Skin of body (tissue), 2 donors: ENCODE data around the gene VDR. TPM values are rescaled to one million over a fixed set of nuclear protein-coding genes. Genes with fewer than 3 reads are reported as not detected.

Source experiments
- DNase-seq: peaks from one replicate; lab custom pipeline; 2025; lab: John Stamatoyannopoulos, UW
- total RNA-seq: library from RNA; depleted of rRNA; stranded (reverse); fragments of >200 nt; gene quantifications from one replicate; pipeline ENCODE4 v1.2.3, GENCODE V29; 2014

Gene VDR
- total RNA-seq, 1 donor from 2014 or later, result 12.2 TPM

DNA sequence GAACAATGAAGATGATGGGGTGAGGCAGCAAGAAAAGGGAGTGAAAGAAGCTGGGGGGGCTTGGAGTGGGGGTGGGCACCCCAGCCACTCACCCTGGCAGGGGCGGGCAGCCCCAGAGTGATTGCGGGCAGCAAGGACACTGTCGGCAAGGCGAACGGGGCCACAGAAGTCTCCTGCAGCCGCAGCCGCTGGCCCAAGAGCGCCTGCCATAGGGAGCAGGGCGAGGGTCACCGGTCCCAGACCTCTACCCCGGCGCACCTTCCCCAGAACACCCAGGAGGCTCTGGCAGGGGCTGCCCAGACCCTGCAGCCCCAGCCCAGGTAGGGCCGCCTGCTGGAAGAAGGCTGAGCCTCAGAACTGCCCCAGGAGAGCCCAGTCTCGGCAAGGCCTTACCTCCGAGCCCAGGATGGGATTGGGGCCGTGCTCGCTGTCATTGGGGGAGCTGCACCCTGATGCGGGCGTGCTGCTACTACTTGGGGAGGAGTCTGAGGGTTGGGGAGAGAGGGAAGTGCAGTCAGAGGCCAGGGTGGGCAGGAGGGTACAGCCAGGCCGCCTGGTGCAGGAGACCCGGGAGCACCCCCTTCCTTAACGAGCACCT, 108.9 kb downstream of the VDR start:
- no peak for DNase-seq

GRCh38 chr12:47795121-47795813, 109.5 kb downstream of the VDR start:
- no peak for DNase-seq

DNA sequence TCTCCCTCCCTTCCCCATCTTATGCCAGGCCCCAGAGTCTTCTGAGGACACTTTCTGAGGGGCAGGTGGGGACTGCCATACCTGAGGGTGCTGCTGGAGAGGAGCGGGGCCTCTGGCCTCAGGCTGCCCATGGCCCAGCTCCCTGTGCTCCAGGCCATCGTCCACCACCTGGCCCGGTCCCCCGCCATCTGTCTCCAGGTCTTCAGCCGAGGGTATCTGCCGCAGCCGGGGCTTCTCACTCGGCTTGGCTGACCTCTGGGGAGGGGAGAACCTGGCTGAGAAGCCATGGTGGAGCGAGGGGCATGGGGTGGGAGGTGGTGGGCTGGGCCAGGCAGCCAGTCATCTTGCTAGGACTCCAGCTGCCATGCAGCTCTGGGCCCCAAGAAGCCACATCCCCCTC, 110.1 kb downstream of the VDR start:
- DNase-seq, result no peak

DNA sequence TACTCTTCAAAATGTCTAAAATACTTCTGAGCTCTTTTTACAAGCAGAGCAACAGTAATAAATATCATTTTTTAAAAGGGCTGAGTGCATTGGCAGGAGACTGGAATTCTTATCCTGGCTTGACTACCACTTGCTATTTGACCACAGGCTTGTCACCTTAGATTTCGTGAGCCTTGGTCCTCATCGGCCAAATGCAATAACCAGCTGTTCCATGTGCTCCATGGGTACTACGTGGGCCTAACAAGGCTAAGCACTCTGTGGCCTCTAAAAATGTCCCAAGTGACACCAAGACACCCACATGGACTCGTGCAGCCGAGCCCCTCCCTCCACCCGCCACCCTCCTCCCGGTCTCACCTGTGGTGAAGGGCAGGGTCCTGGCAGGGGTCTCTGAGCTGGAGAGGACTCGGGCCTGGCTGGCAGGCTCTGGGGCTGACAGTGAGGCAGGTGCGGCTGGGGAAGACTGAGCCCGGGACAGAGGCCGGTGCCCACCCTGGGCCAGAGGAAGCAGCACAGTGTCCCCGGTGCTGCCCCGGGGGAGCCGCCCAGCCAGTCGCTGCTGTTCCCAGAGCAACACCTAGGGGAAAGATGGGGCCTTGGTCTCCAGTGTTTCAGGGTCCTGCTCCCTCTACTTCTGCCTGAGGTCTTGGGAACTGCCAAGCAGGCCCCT, 111.6 kb downstream of the VDR start:
- no peak for DNase-seq

DNA sequence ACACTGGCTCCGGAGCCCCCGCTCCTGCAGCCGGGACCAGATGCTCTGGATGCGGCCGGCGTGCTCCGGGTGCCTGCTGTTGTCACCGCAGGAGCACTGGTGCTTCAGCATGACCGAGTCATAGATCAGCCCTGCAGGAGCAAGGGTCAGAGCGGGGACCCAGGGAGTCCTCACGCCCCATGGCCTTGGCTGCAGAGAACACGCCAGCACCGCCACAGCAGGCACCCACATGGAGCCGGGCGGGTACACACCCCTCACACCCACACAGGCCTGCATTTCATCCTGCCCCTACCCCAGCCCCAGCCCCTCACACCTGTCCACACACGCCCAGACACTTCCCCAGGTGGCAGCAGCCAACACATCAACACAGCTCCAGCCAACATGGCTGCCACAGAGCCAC, 112.9 kb downstream of the VDR start:
- no peak for DNase-seq

Other genes with a start within 250 kb of the VDR start
- 16.2 TPM for gene RPAP3, start 199.0 kb downstream of the VDR start, total RNA-seq
- gene ENDOU, start 179.5 kb downstream of the VDR start, total RNA-seq, result 20.8 TPM
- 10.8 TPM for gene RAPGEF3, start 146.1 kb downstream of the VDR start, total RNA-seq
- gene SLC48A1, start 131.8 kb downstream of the VDR start, total RNA-seq, result 6.7 TPM
- 27.1 TPM for gene HDAC7, start 85.1 kb downstream of the VDR start, total RNA-seq
- 45.2 TPM for gene TMEM106C, start 58.6 kb upstream of the VDR start, total RNA-seq
- 1.6 TPM for gene COL2A1, start 99.5 kb upstream of the VDR start, total RNA-seq
- gene SENP1, start 201.1 kb upstream of the VDR start, total RNA-seq, result 24.0 TPM
- gene PFKM, start 214.4 kb upstream of the VDR start, total RNA-seq, result 54.3 TPM